ENCODE results near the gene TPPP2. TPM values are rescaled to one million over a fixed set of nuclear protein-coding genes. Genes with fewer than 3 reads are reported as not detected.
A peak's percentile ranks its signal among the peaks of the same experiment; 100 is the strongest.

Gene TPPP2
- total and polyA plus RNA-seq, 9 of the 15 experiments (the other 6 are each of a cell fraction or from before 2014, with no cell fraction given): 0.18 TPM; not detected in 8

GRCh38 chr14:21025371-21026273 is 4.4 kb upstream of the TPPP2 start (continued):
- TF ChIP-seq, protein P1, sequence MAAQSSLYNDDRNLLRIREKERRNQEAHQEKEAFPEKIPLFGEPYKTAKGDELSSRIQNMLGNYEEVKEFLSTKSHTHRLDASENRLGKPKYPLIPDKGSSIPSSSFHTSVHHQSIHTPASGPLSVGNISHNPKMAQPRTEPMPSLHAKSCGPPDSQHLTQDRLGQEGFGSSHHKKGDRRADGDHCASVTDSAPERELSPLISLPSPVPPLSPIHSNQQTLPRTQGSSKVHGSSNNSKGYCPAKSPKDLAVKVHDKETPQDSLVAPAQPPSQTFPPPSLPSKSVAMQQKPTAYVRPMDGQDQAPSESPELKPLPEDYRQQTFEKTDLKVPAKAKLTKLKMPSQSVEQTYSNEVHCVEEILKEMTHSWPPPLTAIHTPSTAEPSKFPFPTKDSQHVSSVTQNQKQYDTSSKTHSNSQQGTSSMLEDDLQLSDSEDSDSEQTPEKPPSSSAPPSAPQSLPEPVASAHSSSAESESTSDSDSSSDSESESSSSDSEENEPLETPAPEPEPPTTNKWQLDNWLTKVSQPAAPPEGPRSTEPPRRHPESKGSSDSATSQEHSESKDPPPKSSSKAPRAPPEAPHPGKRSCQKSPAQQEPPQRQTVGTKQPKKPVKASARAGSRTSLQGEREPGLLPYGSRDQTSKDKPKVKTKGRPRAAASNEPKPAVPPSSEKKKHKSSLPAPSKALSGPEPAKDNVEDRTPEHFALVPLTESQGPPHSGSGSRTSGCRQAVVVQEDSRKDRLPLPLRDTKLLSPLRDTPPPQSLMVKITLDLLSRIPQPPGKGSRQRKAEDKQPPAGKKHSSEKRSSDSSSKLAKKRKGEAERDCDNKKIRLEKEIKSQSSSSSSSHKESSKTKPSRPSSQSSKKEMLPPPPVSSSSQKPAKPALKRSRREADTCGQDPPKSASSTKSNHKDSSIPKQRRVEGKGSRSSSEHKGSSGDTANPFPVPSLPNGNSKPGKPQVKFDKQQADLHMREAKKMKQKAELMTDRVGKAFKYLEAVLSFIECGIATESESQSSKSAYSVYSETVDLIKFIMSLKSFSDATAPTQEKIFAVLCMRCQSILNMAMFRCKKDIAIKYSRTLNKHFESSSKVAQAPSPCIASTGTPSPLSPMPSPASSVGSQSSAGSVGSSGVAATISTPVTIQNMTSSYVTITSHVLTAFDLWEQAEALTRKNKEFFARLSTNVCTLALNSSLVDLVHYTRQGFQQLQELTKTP (IDR thresholded peaks at IDR 0.05; ENCODE audit: low read depth in 1 of 2, partially characterized antibody in 2 of 2): no peak
- TF ChIP-seq CTCF (IDR thresholded peaks at IDR 0.05 in 2 of 3, conservative IDR thresholded peaks at IDR 0.05 in 1 of 3; ENCODE audit: insufficient read depth in 2 of 3, low read depth in 1 of 3, low read length in 3 of 3) (no peak), TFAM (CRISPR knock-in tag; conservative IDR thresholded peaks at IDR 0.05) (no peak), FOXA3 (CRISPR knock-in tag; conservative IDR thresholded peaks at IDR 0.05 in 1 of 2, IDR thresholded peaks at IDR 0.05 in 1 of 2) (no peak)
- TF ChIP-seq, protein P2, sequence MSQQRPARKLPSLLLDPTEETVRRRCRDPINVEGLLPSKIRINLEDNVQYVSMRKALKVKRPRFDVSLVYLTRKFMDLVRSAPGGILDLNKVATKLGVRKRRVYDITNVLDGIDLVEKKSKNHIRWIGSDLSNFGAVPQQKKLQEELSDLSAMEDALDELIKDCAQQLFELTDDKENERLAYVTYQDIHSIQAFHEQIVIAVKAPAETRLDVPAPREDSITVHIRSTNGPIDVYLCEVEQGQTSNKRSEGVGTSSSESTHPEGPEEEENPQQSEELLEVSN (IDR thresholded peaks at IDR 0.05; ENCODE audit: borderline replicate concordance in 1 of 2, extremely low read depth in 1 of 2, insufficient read depth in 1 of 2, insufficient read length in 1 of 2, low read depth in 1 of 2, low read length in 1 of 2, poor library complexity in 1 of 2, severe bottlenecking in 1 of 2): peak; percentile 34 to 73

All from K562 (cell line).